ENCODE measurements around the gene DCAF17.
"Not testable (repeated sequence)": the region's sequence is repeated elsewhere in the genome, so short reads cannot be mapped to it uniquely, and the experiment has no call there.

The DCAF17 gene

GRCh38 chr2:171482308-171482707 is 48.3 kb downstream of the DCAF17 start:
- H3K9me3 ChIP-seq (ENCODE audit: control insufficient read depth, insufficient read depth, low read length), result no peaks in the 10 kb centered on the region
- H3K27ac ChIP-seq (ENCODE audit: low read length), result no peak overlapping the region
- peaks cover 2% of the 10 kb centered on the region; the same call in 1 of the 2 replicates for H3K4me1 ChIP-seq (ENCODE audit: control insufficient read depth, insufficient read depth, low read length)
- no peaks in the 10 kb centered on the region for H3K36me3 ChIP-seq (ENCODE audit: control insufficient read depth, insufficient read depth, low read length)
- H3K27me3 ChIP-seq (ENCODE audit: control insufficient read depth, insufficient read depth, low read length), result no peaks in the 10 kb centered on the region
- no peak overlapping the region for H3K4me3 ChIP-seq (ENCODE audit: low read length)
- no peak for DNase-seq (ENCODE audit: low read depth, low spot score)

- Histone ChIP-seq H3K4me3 (ENCODE audit: low read length) (no peak overlapping the region), H3K27me3 (ENCODE audit: control insufficient read depth, insufficient read depth, low read length) (no peaks in the 10 kb centered on the region), H3K9me3 (ENCODE audit: control insufficient read depth, insufficient read depth, low read length) (no peaks in the 10 kb centered on the region), H3K36me3 (ENCODE audit: control insufficient read depth, insufficient read depth, low read length) (no peaks in the 10 kb centered on the region), H3K27ac (ENCODE audit: low read length) (no peak overlapping the region), H3K4me1 (ENCODE audit: control insufficient read depth, insufficient read depth, low read length) (peaks cover 2% of the 10 kb centered on the region; the same call in 1 of the 2 replicates)
- peak; percentile 20 for DNase-seq (ENCODE audit: low read depth, low spot score)
- WGBS (ENCODE audit: insufficient coverage, insufficient read length), result no CpG with 5 or more reads among the region's 3 CpGs
These were observed 48.9 kb downstream of the DCAF17 start for GRCh38 chr2:171482877-171483276.

- peaks cover 2% of the 10 kb centered on the region; the same call in 1 of the 2 replicates for H3K4me1 ChIP-seq (ENCODE audit: control insufficient read depth, insufficient read depth, low read length)
- no peak for DNase-seq (ENCODE audit: low read depth, low spot score)
- no peak overlapping the region for H3K4me3 ChIP-seq (ENCODE audit: low read length)
- no peaks in the 10 kb centered on the region for H3K27me3 ChIP-seq (ENCODE audit: control insufficient read depth, insufficient read depth, low read length)
- no CpG with 5 or more reads among the region's 2 CpGs for WGBS (ENCODE audit: insufficient coverage, insufficient read length)
- H3K36me3 ChIP-seq (ENCODE audit: control insufficient read depth, insufficient read depth, low read length), result no peaks in the 10 kb centered on the region
- H3K27ac ChIP-seq (ENCODE audit: low read length), result no peak overlapping the region
- no peaks in the 10 kb centered on the region for H3K9me3 ChIP-seq (ENCODE audit: control insufficient read depth, insufficient read depth, low read length)
These were observed 49.8 kb downstream of the DCAF17 start for GRCh38 chr2:171483793-171484192.

- no peaks in the 10 kb centered on the region for H3K36me3 ChIP-seq (ENCODE audit: control insufficient read depth, insufficient read depth, low read length)
- H3K27me3 ChIP-seq (ENCODE audit: control insufficient read depth, insufficient read depth, low read length), result no peaks in the 10 kb centered on the region
- H3K4me3 ChIP-seq (ENCODE audit: low read length), result no peak overlapping the region
- DNase-seq (ENCODE audit: low read depth, low spot score), result no peak
- H3K9me3 ChIP-seq (ENCODE audit: control insufficient read depth, insufficient read depth, low read length), result no peaks in the 10 kb centered on the region
- WGBS (ENCODE audit: insufficient coverage, insufficient read length), result no CpG with 5 or more reads among the region's 1 CpG
- no peak overlapping the region for H3K27ac ChIP-seq (ENCODE audit: low read length)
- H3K4me1 ChIP-seq (ENCODE audit: control insufficient read depth, insufficient read depth, low read length), result peaks cover 2% of the 10 kb centered on the region; the same call in 1 of the 2 replicates
These were observed 51.1 kb downstream of the DCAF17 start for GRCh38 chr2:171485116-171485515.

- Histone ChIP-seq H3K27ac (ENCODE audit: low read length) (no peak overlapping the region), H3K4me1 (ENCODE audit: control insufficient read depth, insufficient read depth, low read length) (peaks cover 2% of the 10 kb centered on the region; the same call in 1 of the 2 replicates), H3K36me3 (ENCODE audit: control insufficient read depth, insufficient read depth, low read length) (no peaks in the 10 kb centered on the region), H3K9me3 (ENCODE audit: control insufficient read depth, insufficient read depth, low read length) (no peaks in the 10 kb centered on the region), H3K27me3 (ENCODE audit: control insufficient read depth, insufficient read depth, low read length) (no peaks in the 10 kb centered on the region), H3K4me3 (ENCODE audit: low read length) (no peak overlapping the region)
- WGBS (ENCODE audit: insufficient coverage, insufficient read length), result no CpG with 5 or more reads among the region's 6 CpGs
- DNase-seq (ENCODE audit: low read depth, low spot score), result no peak
These were observed 53.2 kb downstream of the DCAF17 start for GRCh38 chr2:171487201-171487600.

GRCh38 chr2:171487803-171488259 is 53.8 kb downstream of the DCAF17 start:
- no peaks in the 10 kb centered on the region for H3K9me3 ChIP-seq (ENCODE audit: control insufficient read depth, insufficient read depth, low read length)
- peaks cover under 1% of the 10 kb centered on the region; the same call in 1 of the 2 replicates for H3K4me1 ChIP-seq (ENCODE audit: control insufficient read depth, insufficient read depth, low read length)
- no peaks in the 10 kb centered on the region for H3K36me3 ChIP-seq (ENCODE audit: control insufficient read depth, insufficient read depth, low read length)
- H3K27ac ChIP-seq (ENCODE audit: low read length), result no peak overlapping the region
- no peak for DNase-seq (ENCODE audit: low read depth, low spot score)
- H3K4me3 ChIP-seq (ENCODE audit: low read length), result no peak overlapping the region
- no peaks in the 10 kb centered on the region for H3K27me3 ChIP-seq (ENCODE audit: control insufficient read depth, insufficient read depth, low read length)
- WGBS (ENCODE audit: insufficient coverage, insufficient read length), result no CpG with 5 or more reads among the region's 4 CpGs

- H3K9me3 ChIP-seq (ENCODE audit: control insufficient read depth, insufficient read depth, low read length), result no peaks in the 10 kb centered on the region
- H3K4me1 ChIP-seq (ENCODE audit: control insufficient read depth, insufficient read depth, low read length), result no peaks in the 10 kb centered on the region
- H3K27me3 ChIP-seq (ENCODE audit: control insufficient read depth, insufficient read depth, low read length), result no peaks in the 10 kb centered on the region
- no peaks in the 10 kb centered on the region for H3K36me3 ChIP-seq (ENCODE audit: control insufficient read depth, insufficient read depth, low read length)
- DNase-seq (ENCODE audit: low read depth, low spot score), result no peak
- no CpG with 5 or more reads among the region's 2 CpGs for WGBS (ENCODE audit: insufficient coverage, insufficient read length)
- no peak overlapping the region for H3K4me3 ChIP-seq (ENCODE audit: low read length)
- H3K27ac ChIP-seq (ENCODE audit: low read length), result no peak overlapping the region
These were observed 56.6 kb downstream of the DCAF17 start for GRCh38 chr2:171490577-171490976.

GRCh38 chr2:171491292-171491691 is 57.3 kb downstream of the DCAF17 start:
- no peak overlapping the region for H3K27ac ChIP-seq (ENCODE audit: low read length)
- no peaks in the 10 kb centered on the region for H3K27me3 ChIP-seq (ENCODE audit: control insufficient read depth, insufficient read depth, low read length)
- H3K4me3 ChIP-seq (ENCODE audit: low read length), result no peak overlapping the region
- H3K9me3 ChIP-seq (ENCODE audit: control insufficient read depth, insufficient read depth, low read length), result no peaks in the 10 kb centered on the region
- no peak for DNase-seq (ENCODE audit: low read depth, low spot score)
- no peaks in the 10 kb centered on the region for H3K4me1 ChIP-seq (ENCODE audit: control insufficient read depth, insufficient read depth, low read length)
- H3K36me3 ChIP-seq (ENCODE audit: control insufficient read depth, insufficient read depth, low read length), result no peaks in the 10 kb centered on the region
- WGBS (ENCODE audit: insufficient coverage, insufficient read length), result no CpG with 5 or more reads among the region's 3 CpGs

- no CpG with 5 or more reads among the region's 6 CpGs for WGBS (ENCODE audit: insufficient coverage, insufficient read length)
- no peak overlapping the region for H3K4me3 ChIP-seq (ENCODE audit: low read length)
- H3K9me3 ChIP-seq (ENCODE audit: control insufficient read depth, insufficient read depth, low read length), result no peaks in the 10 kb centered on the region
- no peak overlapping the region for H3K27ac ChIP-seq (ENCODE audit: low read length)
- DNase-seq (ENCODE audit: low read depth, low spot score), result no peak
- H3K4me1 ChIP-seq (ENCODE audit: control insufficient read depth, insufficient read depth, low read length), result no peaks in the 10 kb centered on the region
- no peaks in the 10 kb centered on the region for H3K27me3 ChIP-seq (ENCODE audit: control insufficient read depth, insufficient read depth, low read length)
- no peaks in the 10 kb centered on the region for H3K36me3 ChIP-seq (ENCODE audit: control insufficient read depth, insufficient read depth, low read length)
These were observed 58.6 kb downstream of the DCAF17 start for GRCh38 chr2:171492664-171493063.

GRCh38 chr2:171497664-171498063 is 63.6 kb downstream of the DCAF17 start:
- H3K27me3 ChIP-seq (ENCODE audit: control insufficient read depth, insufficient read depth, low read length); H3K4me1 ChIP-seq (ENCODE audit: control insufficient read depth, insufficient read depth, low read length); H3K9me3 ChIP-seq (ENCODE audit: control insufficient read depth, insufficient read depth, low read length); H3K36me3 ChIP-seq (ENCODE audit: control insufficient read depth, insufficient read depth, low read length); H3K27ac ChIP-seq (ENCODE audit: low read length); H3K4me3 ChIP-seq (ENCODE audit: low read length); DNase-seq (ENCODE audit: low read depth, low spot score): not testable (repeated sequence)
- WGBS (ENCODE audit: insufficient coverage, insufficient read length), result no CpG with 5 or more reads among the region's 5 CpGs

GRCh38 chr2:171505374-171505773 is 71.3 kb downstream of the DCAF17 start:
- Histone ChIP-seq H3K27ac (ENCODE audit: low read length) (no peak overlapping the region), H3K4me1 (ENCODE audit: control insufficient read depth, insufficient read depth, low read length) (no peaks in the 10 kb centered on the region), H3K27me3 (ENCODE audit: control insufficient read depth, insufficient read depth, low read length) (no peaks in the 10 kb centered on the region), H3K36me3 (ENCODE audit: control insufficient read depth, insufficient read depth, low read length) (no peaks in the 10 kb centered on the region), H3K9me3 (ENCODE audit: control insufficient read depth, insufficient read depth, low read length) (no peaks in the 10 kb centered on the region), H3K4me3 (ENCODE audit: low read length) (no peak overlapping the region)
- DNase-seq (ENCODE audit: low read depth, low spot score), result no peak
- no CpG with 5 or more reads among the region's 2 CpGs for WGBS (ENCODE audit: insufficient coverage, insufficient read length)
